ENCODE results near the gene TAF15.

- TF ChIP-seq CTCF (IDR thresholded peaks at IDR 0.05; ENCODE audit: poor library complexity, severe bottlenecking) (no peak), REST (IDR thresholded peaks at IDR 0.05; ENCODE audit: borderline replicate concordance) (no peak)
Measured at GRCh38 chr17:35791681-35792350, 17.5 kb upstream of the TAF15 start.
